Ovary (tissue), 9 donors: ENCODE measurements around the gene AKAIN1. TPM values are rescaled to one million over a fixed set of nuclear protein-coding genes. Genes with fewer than 3 reads are reported as not detected.

ENCODE experiments used
- DNase-seq, 5 donors: peaks; one replicate each; pipeline ENCODE4 v3.0.0-alpha.2; 2019 to 2020
- H3K27ac ChIP-seq, 2 donors: fragments of 200-600 bp; one replicate each; pipeline versions ENCODE4 v1.5.1 to v1.8.0; 2019 to 2022
- H3K27me3 ChIP-seq: fragments of 200-600 bp; one replicate; pipeline ENCODE4 v1.8.0; 2022
- H3K36me3 ChIP-seq: fragments of 200-600 bp; sonication (generic); one replicate; pipeline ENCODE4 v1.5.1; 2019
- H3K4me1 ChIP-seq: one replicate; pipeline ENCODE4 v1.8.1; 2013; ENCODE audit warnings: mild to moderate bottlenecking, moderate library complexity; ENCODE audit not compliant: insufficient read depth
- H3K4me3 ChIP-seq: fragments of 200-600 bp; sonication (generic); one replicate; pipeline ENCODE4 v1.5.1; 2017
- H3K9me3 ChIP-seq, 2 donors: fragments of 200-600 bp in 1 of 2; sonication (generic) in 1 of 2; one replicate each; pipeline versions ENCODE4 v1.5.1 to v1.8.1; 2013 to 2019; ENCODE audit warnings: mild to moderate bottlenecking in 1 of 2, moderate library complexity in 1 of 2
- EP300 ChIP-seq: sonication (generic); formaldehyde crosslinking; IDR thresholded peaks from one replicate; pipeline ENCODE4 v1.6.1; 2017; ENCODE audit warnings: antibody characterized with exemption
- POLR2A ChIP-seq: fragments of 450-650 bp; IDR thresholded peaks from one replicate; pipeline ENCODE4 v1.6.1; 2017; ENCODE audit warnings: antibody characterized with exemption, mild to moderate bottlenecking, moderate library complexity
- WGBS, 3 donors: extraction: QIAGEN DNeasy Blood & Tissue Kit in 1 of 3; methylation state at CpG; one replicate each; pipeline versions ENCODE4 v1.1.5 to v1.1.7; 2013 to 2017; 5-methylcytosine and 5-hydroxymethylcytosine counted together
- intact Hi-C, 4 donors: fragments of 100-400 bp; cut with DNase I; formaldehyde crosslinking; loops; one replicate each; pipeline versions ENCODE4 v1.11.0 to v1.15.1; 2022 to 2023
- polyA plus RNA-seq, 2 donors: library from polyadenylated mRNA; stranded (reverse); fragments of 200-250 nt in 1 of 2; fragments of 350-450 nt in 1 of 2; fragmentation: Illumina TruSeq in 1 of 2; extraction: RNeasy Lipid Tissue Mini Kit (QIAGEN cat#74804) in 1 of 2; gene quantifications; one replicate each; pipeline ENCODE4 v1.2.3, GENCODE V29; 2013 to 2014
- total RNA-seq, 7 donors: library from RNA; depleted of rRNA in 2 of 7; stranded (reverse); fragments of >200 nt in 2 of 7; fragmentation: NEBNext Ultra II Directional in 3 of 7; extraction: Animal tissue kit (Norgen Biotek cat#: 25700) in 3 of 7; gene quantifications; one replicate each; pipeline versions ENCODE4 v1.1.0 to v1.2.4, GENCODE V29; 2016 to 2023
- TF ChIP-seq, protein P1 (sequence below), 3 donors: fragments of 450-650 bp in 2 of 3; fragments of 200-600 bp in 1 of 3; IDR thresholded peaks; one replicate each; pipeline versions ENCODE4 v1.5.1 to v1.8.0; 2016 to 2022; ENCODE audit warnings: antibody characterized with exemption in 3 of 3, mild to moderate bottlenecking in 1 of 3
- donor health status: DM: no; HTN: no; CAD: no; lungs with moderate emphysema.
- donor health status: DM: no; HTN: no; CAD: no.
- donor health status: Bipolar disorder and iron deficiency.
- donor health status: DM: yes; HTN: yes; CAD: no.
- donor health status: DM: no; HTN: no; CAD: no.
- donor health status: DM: yes; HTN: yes; CAD: no.

AKAIN1 gene
- total and polyA plus RNA-seq, 9 donors: not detected

DNA sequence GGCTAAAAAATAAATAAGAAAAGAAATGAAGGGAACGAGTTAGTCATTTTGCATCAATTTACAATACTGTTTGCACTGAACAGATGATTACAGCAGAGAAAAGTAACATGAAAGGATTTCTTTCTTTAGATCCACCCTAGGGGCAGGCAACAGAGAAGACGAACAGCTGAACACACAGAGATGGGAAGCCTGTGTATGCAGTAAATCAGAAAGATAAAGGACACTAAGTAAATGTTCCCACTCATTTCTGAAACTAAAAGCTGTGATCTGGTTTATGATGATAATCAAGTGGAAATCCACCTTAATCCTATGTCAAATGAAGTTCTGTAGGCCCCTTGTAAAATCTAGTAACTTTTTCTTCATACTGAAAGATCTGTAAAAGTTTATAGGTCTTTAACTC lies 54.2 kb downstream of the AKAIN1 start:
- Histone ChIP-seq H3K36me3 (no peaks in the 10 kb centered on the region), H3K4me3 (no peak overlapping the region), H3K27me3 (no peaks in the 10 kb centered on the region), H3K9me3 (no peaks in the 10 kb centered on the region), H3K27ac (no peak overlapping the region), H3K4me1 (no peaks in the 10 kb centered on the region)
- no peak for DNase-seq
- intact Hi-C loops: loop anchor here in 1 of 4 donors (5.0 kb wide), 1 partner anchor 44 kb away; no protein-coding TSS in a partner anchor
- TF ChIP-seq EP300 (no peak), POLR2A (no peak)
- TF ChIP-seq, protein P1, sequence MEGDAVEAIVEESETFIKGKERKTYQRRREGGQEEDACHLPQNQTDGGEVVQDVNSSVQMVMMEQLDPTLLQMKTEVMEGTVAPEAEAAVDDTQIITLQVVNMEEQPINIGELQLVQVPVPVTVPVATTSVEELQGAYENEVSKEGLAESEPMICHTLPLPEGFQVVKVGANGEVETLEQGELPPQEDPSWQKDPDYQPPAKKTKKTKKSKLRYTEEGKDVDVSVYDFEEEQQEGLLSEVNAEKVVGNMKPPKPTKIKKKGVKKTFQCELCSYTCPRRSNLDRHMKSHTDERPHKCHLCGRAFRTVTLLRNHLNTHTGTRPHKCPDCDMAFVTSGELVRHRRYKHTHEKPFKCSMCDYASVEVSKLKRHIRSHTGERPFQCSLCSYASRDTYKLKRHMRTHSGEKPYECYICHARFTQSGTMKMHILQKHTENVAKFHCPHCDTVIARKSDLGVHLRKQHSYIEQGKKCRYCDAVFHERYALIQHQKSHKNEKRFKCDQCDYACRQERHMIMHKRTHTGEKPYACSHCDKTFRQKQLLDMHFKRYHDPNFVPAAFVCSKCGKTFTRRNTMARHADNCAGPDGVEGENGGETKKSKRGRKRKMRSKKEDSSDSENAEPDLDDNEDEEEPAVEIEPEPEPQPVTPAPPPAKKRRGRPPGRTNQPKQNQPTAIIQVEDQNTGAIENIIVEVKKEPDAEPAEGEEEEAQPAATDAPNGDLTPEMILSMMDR (IDR thresholded peaks at IDR 0.05): no peak
- 25 to 28% (median 26%) methylated on average over 2 of the region's 2 CpGs for WGBS, 3 donors

DNA sequence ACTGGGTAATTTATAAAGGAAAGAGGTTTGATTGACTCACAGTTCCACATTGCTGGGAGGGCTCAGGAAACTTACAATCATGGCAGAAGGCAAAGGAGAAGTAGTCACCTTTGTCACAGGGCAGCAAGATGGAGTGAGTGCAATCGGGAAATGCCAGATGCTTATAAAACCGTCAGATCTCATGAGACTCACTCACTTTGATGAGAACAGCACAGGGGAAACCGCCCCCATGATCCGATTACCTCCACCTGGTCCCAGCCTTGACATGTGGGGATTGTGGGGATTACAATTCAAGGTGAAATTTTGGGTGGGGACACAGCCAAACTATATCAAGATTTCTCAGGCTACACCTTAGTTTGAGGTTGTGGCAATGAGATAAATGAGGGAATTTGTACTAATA lies 54.9 kb downstream of the AKAIN1 start:
- no peak for DNase-seq
- 66 to 69% (median 67%) methylated on average over 4 of the region's 4 CpGs for WGBS, 3 donors
- Histone ChIP-seq H3K4me1 (no peaks in the 10 kb centered on the region), H3K4me3 (no peak overlapping the region), H3K36me3 (no peaks in the 10 kb centered on the region), H3K27me3 (no peaks in the 10 kb centered on the region), H3K9me3 (no peaks in the 10 kb centered on the region), H3K27ac (no peak overlapping the region)
- intact Hi-C loops: loop anchor here in 1 of 4 donors (5.0 kb wide), 1 partner anchor 45 kb away; no protein-coding TSS in a partner anchor
- TF ChIP-seq, protein P1 (IDR thresholded peaks at IDR 0.05): no peak
- TF ChIP-seq POLR2A: no peak
- no peak for TF ChIP-seq EP300

DNA sequence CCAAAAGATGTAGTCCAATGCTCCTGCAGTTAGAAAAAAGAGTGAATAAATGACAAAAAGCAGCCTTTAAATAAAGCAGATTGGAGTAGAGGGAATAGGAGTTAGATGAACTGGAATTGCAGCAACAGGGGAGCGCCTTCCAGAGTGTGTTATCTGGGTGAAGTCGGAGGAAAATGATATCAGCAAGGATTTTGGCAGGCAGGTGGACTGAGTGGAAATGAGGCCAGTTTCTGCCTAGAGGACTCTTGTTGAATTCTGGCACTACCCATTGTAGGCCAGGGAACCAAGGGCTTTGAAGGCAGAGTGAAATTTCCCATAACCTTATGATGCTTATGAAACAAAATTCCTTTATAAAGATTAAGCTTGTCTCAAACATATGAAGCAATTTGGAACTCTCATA lies 59.8 kb downstream of the AKAIN1 start:
- no peaks in the 10 kb centered on the region for H3K27me3 ChIP-seq

DNA sequence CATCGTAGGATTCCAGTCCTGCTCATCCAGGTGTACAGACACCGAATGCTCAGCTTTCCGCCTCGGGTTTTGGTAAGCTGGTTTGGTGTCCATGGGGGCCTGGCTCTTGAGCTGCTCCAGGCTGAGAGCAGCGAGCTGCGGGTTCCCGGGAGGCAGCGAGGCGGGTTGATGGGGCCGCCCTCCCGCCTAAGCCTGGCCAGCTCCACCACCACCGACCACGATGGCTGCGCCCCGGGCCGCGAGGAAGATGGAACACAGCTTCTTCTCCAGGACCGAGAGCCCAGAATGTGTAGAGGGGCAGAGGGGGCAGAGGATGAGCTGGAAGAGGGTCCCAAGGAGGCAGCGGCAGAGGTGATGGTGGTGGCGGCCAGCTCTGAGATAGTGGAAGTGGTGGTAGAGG lies 64.1 kb downstream of the AKAIN1 start:
- Histone ChIP-seq H3K27me3 (no peaks in the 10 kb centered on the region), H3K9me3 (no peaks in the 10 kb centered on the region), H3K4me1 (no peaks in the 10 kb centered on the region), H3K4me3 (no peak overlapping the region), H3K36me3 (no peaks in the 10 kb centered on the region), H3K27ac (no peak overlapping the region)
- TF ChIP-seq, protein P1 (IDR thresholded peaks at IDR 0.05): no peak
- TF ChIP-seq POLR2A (no peak), EP300 (no peak)
- 90 to 94% (median 92%) methylated on average over 20 of the region's 20 CpGs for WGBS, 3 donors
- no peak for DNase-seq
- intact Hi-C loops: no loop called here

More for the DNA sequence above, 59.8 kb downstream of the AKAIN1 start:
- 8 to 51% (median 18%) methylated on average over 2 of the region's 2 CpGs for WGBS, 3 donors
- no peak overlapping the region for H3K27ac ChIP-seq
- DNase-seq: no peak
- no peaks in the 10 kb centered on the region for H3K36me3 ChIP-seq
- no peaks in the 10 kb centered on the region for H3K9me3 ChIP-seq
- intact Hi-C loops: no loop called here
- no peaks in the 10 kb centered on the region for H3K4me1 ChIP-seq
- no peak overlapping the region for H3K4me3 ChIP-seq
- TF ChIP-seq, protein P1 (IDR thresholded peaks at IDR 0.05): no peak
- TF ChIP-seq POLR2A (no peak), EP300 (no peak)
